HG02571 (cell line): ENCODE measurements around the gene CD80.

ENCODE experiments used
- ATAC-seq: cut with Tn5 transposase; IDR thresholded peaks from one replicate; pipeline ENCODE4 v1.9.1; 2021; ENCODE audit warnings: mild to moderate bottlenecking, moderate library complexity; ENCODE audit not compliant: unreplicated experiment

CD80 gene

GRCh38 chr3:119550192-119550910 lies 9.1 kb downstream of the CD80 start:
- no peak for ATAC-seq

GRCh38 chr3:119548341-119548740 lies 11.1 kb downstream of the CD80 start:
- ATAC-seq = no peak

GRCh38 chr3:119547227-119547626 lies 12.2 kb downstream of the CD80 start:
- no peak for ATAC-seq

- ATAC-seq = no peak
Observed at GRCh38 chr3:119543147-119543546, 16.3 kb downstream of the CD80 start.

- ATAC-seq = no peak
Observed at GRCh38 chr3:119542168-119542767, 17.1 kb downstream of the CD80 start.

GRCh38 chr3:119541547-119541946 lies 17.9 kb downstream of the CD80 start:
- no peak for ATAC-seq

GRCh38 chr3:119538772-119539171 lies 20.6 kb downstream of the CD80 start:
- ATAC-seq = no peak

GRCh38 chr3:119536757-119537156 lies 22.7 kb downstream of the CD80 start:
- no peak for ATAC-seq

- ATAC-seq = no peak
Observed at GRCh38 chr3:119534296-119534695, 25.1 kb downstream of the CD80 start.

- ATAC-seq = no peak
Observed at GRCh38 chr3:119531151-119531550, 28.3 kb downstream of the CD80 start.

GRCh38 chr3:119530456-119530855 lies 29.0 kb downstream of the CD80 start:
- ATAC-seq = no peak

- no peak for ATAC-seq
Observed at GRCh38 chr3:119529883-119530282, 29.5 kb downstream of the CD80 start.

GRCh38 chr3:119527714-119528113 lies 31.7 kb downstream of the CD80 start:
- no peak for ATAC-seq

- ATAC-seq = no peak
Observed at GRCh38 chr3:119524931-119525662, 34.3 kb downstream of the CD80 start.

- ATAC-seq = no peak
Observed at GRCh38 chr3:119518026-119518425, 41.4 kb downstream of the CD80 start.

- ATAC-seq = no peak
Observed at GRCh38 chr3:119517112-119517511, 42.3 kb downstream of the CD80 start.

GRCh38 chr3:119514637-119515036 lies 44.8 kb downstream of the CD80 start:
- ATAC-seq = no peak

GRCh38 chr3:119510690-119511089 lies 48.7 kb downstream of the CD80 start:
- no peak for ATAC-seq

GRCh38 chr3:119508172-119508845 lies 51.1 kb downstream of the CD80 start:
- ATAC-seq = no peak

GRCh38 chr3:119507404-119507803 lies 52.0 kb downstream of the CD80 start:
- no peak for ATAC-seq

GRCh38 chr3:119506631-119507030 lies 52.8 kb downstream of the CD80 start:
- no peak for ATAC-seq
